Stimulated activated CD8-positive, alpha-beta memory T cell treated with anti-CD3 and anti-CD28 coated beads, Interleukin-15, amount 100 ng/mL, for 24 hours (primary cell): ENCODE results near the gene COLGALT1.
"Not testable (repeated sequence)": the region's sequence is repeated elsewhere in the genome, so short reads cannot be mapped to it uniquely, and the experiment has no call there.

ENCODE experiments used
- DNase-seq: peaks from one replicate; pipeline ENCODE4 v3.0.0-alpha.2; 2020; ENCODE audit warnings: low read depth

The COLGALT1 gene

DNA sequence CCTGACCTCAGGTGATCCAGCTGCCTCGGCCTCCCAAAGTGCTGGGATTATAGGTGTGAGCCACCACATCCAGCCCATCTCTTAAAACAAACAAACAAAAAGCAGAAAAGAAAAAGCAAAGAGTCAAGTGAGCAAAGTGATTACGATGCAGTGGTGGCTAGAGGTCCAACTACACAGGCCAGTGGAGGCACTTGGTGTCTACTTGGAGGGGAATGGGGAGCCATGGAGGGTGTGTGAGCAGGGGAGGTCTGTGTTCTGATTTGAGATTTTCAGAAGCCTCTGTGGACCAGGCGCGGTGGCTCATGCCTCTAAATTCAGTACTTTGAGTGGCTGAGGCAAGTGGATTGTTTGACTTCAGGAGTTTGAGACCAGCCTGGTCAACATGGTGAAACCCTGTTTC, 6.6 kb downstream of the COLGALT1 start:
- DNase-seq = no peak

DNA sequence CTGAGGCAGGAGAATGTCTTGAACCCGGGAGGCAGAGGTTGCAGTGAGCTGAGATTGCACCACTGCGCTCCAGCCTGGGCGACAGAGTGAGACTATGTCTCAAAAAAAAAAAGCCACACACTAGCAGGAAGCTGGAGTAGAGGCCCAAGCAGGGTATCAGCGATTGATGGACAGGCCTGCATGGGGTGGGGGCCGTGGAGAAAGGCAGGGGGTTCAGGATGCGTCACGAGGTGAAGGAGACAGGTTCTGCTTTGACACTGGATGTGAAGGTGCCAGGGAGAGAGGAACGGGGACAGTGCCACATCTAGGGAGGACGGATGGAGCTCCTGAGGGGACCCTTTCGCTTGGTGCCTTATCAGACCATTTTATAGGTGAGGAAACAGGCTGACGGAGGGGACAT, 7.1 kb downstream of the COLGALT1 start:
- no peak for DNase-seq

DNA sequence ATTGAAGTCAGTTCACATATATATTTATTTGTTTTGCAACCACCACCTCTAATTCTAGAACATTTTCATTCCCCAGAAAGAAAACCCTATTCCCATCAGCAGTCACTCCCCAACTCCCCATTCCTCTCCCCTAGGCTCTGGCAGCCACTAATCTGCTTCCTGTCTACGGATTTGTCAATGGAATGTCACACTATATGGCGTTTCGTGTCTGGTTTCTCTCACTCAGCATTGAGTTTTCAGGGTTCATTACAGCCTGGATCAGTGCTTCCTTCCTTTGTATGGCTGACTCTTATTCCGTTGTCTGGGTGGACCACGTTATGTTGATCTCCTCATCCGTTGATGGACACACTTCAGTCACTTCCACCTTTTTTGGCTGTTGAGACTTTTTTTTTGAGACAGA, 9.3 kb downstream of the COLGALT1 start:
- no peak for DNase-seq

DNA sequence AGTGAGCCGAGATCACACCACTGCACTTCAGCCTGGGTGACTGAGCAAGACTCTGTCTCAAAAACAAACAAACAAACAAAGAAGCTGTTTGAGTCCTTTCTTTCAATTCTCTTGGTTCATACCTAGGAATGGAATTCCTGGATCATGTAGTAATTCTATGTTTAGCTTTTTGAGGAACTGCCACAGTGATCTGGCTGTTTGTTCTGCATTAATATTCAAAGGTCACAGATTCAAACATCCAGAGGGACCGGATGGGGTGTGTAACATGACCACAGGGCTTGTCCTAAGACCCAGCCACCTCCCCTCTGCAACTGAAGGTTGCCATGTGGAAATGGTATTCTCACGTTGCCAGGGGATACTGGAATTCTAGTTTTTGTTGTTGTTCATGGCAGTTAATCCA, 10.2 kb downstream of the COLGALT1 start:
- DNase-seq = no peak

DNA sequence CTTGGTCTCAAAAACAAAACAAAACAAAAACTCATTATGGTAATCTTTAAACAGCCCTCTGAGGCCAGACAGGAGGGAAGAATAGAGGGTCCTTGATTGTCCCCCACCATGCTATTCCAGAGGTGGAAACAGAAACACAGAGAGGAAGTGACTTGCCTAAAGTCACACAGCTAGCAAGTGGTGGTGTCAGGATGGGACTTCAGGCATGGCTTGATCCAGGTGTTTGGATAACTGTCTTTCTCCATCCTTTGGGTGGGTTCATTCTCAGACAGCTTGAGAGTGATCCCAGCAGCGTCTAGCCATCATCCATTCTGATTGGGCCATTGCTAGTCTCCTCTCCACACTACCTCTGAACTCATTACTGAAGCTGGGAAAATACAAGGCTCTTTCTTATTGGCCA, 12.5 kb downstream of the COLGALT1 start:
- no peak for DNase-seq

DNA sequence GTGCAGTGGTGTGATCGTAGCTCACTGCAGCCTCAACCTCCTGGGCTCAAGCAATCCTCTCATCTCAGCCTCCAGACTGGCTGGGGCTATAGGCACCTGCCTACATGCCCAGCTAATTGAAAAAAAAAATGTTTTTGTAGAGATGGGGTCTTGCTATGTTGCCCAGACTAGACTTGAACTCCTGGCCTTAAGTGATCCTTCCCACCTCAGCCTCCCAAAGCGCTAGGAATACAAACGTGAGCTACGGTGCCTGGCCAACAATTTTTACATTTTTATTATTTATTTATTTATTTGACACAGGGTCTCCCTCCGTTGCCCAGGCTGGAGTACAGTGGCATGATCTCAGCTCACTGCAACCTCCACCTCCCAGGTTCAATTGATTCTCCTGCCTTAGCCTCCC, 14.8 kb downstream of the COLGALT1 start:
- DNase-seq = not testable (repeated sequence)

DNA sequence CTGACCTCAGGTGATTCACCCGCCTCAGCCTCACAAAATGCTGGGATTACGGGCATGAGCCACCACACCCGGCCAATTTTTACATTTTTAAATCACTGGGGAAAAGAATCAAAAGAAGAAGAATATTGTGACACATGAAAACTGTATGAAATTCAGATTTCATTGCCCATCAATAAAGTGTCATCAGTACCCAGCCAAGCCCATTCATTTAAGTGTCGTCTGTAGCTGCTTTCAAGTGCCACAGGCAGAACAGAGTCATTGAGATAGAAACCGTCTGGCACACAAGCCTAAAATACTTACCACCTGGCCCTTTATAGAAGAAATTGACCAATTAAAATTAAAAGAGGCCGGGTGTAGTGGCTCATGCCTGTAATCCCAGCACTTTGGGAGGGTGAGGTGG, 15.3 kb downstream of the COLGALT1 start:
- DNase-seq = no peak

DNA sequence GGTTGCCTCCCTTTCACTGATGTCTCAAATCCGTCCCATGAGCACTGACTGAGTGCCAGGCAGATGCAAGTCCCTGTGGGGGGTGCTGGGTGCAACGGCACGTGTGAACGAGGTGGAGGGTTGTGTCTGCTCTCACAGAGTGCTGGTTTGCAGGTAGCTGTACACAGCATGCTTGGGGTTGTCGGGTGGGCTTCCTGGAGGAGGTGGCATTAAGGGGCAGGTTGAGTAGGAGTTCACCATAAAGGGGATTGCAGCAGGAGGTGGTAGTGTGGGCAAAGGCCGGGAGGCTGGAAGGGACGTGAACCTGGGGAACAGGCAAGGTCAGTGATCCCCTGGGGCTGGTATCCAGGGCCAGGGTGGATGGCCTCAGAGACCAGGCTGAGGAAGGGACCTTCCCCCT, 17.2 kb downstream of the COLGALT1 start:
- no peak for DNase-seq

DNA sequence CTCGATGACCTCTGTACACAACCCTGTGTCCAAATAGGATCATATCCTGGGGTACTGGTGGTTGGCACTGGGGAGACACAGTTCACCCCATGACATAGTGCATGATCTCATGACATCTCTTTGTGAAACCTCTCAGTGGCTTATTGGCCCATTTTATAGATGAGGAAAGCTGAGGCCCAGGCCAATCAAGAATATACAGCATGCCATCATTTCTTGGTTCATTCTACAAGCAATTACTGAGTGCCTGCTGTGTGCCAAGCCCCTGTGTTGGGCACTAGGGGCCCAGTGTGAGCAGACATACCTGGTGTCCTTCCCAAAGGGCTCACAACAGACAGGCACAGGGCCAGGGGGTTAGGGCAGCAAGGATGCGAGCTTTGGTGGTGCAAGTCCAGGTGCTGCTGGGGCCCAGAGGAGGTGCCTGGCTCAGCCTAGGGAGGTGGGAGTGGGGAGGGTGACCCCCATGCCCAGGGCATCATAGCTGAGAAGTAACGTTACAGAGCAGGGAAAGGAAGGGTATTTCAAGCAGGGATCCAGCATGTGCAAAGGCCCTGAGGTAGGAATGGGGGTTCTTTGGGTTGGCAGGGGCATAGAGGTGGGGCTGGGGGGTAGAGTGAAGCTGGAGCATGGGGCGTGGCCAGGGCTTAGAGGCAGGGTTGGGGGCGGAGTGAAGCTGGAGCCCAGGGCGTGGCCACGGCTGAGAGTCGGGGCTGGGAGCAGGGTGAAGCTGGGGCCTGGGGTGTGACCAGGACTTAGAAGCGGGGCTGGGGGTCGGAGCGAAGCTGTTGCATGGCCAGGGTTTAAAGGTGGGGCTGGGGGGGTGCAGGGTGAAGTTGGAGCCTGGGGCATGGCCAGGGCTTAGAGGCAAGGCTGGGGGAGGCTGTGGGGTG, 20.7 kb downstream of the COLGALT1 start:
- DNase-seq = no peak

DNA sequence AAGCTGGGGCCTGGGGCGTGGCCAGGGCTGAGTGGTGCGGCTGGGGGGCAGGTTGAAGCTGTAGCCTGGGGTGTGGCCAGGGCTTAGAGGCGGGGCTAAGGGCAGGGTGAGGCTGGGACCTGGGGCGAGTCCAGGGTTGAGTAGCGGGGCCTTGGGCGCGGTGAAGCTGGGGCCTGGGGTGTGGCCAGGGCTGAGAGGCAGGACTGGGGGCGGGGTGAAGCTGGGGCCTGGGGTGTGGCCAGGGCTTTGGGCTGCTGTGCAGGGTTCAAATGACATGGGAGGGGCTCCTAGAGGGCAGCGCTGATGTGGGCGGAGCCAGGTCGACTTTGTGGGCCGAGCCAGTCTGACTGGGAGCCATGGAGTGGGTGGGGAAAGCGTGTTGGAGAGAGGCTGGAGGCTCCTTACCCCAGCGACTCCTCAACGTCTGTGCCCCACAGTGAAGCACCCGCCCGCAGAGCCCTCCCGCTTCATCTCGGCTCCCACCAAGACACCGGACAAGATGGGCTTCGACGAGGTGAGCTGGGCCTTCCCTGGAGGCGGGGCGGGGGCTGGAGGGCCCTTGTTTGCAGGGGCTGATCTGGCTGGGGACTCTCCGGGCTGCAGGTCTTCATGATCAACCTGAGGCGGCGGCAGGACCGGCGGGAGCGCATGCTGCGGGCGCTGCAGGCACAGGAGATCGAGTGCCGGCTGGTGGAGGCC, 21.5 kb downstream of the COLGALT1 start:
- DNase-seq = no peak

DNA sequence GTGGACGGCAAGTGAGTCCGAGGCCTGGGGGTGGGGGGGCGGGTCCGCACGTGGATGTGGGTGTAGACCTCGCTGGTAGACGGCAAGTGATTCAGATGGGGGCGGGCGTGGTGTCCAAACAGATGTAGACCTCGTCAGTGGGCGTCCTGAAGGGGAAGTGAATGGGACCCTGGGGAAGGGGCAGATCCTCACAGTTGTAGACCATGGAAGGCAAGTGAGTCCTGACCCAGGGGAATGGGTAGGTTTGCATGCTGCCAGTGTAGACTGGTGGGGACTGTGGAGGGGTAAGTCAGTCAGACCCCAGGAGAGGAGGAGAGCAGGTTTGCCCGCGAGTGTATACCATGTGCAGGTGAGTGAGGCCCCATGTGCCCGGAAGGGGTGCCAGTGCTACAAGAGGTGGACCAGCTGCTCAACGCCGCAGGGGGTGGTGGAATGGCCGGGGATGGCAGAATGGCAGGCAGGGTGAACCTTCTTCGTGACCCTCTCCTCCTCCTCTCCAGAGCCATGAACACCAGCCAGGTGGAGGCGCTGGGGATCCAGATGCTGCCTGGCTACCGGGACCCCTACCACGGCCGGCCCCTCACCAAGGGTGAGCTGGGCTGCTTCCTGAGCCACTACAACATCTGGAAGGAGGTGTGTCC, 22.1 kb downstream of the COLGALT1 start:
- DNase-seq = no peak

DNA sequence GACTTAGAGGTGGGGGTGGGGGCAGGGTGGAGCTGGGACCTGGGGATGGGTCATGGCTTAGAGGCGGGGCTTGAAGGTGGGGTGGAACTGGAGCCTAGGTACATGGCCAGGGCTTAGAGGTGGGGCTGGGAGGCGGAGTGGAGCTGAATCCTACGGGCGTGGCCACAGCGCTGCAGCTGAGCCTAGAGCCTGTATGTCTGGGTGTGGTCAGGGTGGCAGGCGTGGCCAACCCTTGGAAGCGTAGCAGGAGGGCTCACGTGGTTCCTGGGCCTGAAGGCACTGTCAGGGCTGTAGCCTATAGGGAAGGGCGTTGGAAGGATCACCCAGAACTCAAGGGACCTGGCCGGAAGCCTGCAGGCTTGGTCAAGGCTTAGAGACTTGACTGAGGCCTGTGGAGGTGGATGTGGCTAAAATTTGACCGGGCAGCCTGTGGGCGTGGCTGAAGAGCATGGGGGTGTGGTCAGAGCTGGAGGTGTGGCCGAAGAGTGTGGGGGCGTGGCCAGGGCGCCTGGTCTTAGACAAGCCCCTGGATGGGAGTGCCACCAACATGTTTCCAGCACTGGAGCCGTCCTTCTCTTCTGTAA, 24.3 kb downstream of the COLGALT1 start:
- DNase-seq = no peak

DNA sequence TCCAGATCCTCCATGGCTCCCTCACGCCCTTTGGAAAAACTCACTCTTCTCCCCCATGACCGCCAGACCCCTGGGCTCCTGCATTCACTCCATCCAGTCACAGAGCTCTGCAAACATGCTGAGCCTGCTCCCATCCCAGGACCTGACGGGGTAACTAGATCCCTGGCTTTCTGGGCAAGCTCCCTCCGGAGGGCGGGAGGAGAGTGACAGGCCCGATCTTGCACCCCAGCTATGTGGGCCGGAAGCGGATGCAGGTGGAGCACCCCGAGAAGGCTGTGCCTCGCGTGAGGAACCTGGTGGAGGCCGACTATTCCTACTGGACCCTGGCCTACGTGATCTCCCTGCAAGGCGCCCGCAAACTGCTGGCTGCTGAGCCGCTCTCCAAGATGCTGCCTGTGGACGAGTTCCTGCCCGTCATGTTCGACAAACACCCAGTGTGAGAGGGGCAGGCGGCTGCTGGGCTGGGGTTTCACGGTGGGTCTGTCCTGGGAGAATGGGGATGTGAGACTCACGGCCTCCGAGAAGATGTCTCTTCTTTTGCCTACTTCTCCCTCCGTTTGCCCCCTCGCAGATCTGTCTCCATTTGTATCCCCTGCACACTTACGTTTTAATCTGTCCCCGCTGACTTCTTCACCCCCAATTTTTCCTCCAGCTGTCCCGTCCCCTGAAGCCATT, 25.2 kb downstream of the COLGALT1 start:
- no peak for DNase-seq

DNA sequence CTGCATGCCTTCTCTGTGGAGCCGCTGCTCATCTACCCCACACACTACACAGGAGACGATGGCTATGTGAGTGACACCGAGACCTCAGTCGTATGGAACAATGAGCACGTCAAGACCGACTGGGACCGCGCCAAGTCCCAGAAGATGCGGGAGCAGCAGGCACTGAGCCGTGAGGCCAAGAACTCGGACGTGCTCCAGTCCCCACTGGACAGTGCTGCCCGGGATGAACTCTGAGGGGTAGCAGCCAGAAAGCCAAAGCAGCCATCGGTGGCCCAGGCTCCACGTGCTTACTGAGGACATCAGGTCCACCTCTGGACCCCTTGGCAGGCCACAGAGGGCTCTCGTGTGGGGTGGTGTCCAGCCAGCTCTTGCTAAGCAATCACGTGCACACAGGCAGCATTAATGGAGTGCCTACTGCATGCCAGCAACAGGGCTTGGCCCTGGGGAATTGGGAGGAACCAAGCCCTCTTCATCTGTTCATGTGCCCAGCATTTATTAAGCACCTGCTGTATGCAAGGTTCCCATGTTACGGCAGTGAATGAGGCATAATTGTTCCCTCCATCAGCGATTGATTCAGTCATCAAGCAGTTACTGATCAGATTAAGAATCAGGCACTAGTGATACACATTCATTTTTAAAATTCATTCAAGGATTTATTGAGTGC, 25.9 kb downstream of the COLGALT1 start:
- DNase-seq = no peak

DNA sequence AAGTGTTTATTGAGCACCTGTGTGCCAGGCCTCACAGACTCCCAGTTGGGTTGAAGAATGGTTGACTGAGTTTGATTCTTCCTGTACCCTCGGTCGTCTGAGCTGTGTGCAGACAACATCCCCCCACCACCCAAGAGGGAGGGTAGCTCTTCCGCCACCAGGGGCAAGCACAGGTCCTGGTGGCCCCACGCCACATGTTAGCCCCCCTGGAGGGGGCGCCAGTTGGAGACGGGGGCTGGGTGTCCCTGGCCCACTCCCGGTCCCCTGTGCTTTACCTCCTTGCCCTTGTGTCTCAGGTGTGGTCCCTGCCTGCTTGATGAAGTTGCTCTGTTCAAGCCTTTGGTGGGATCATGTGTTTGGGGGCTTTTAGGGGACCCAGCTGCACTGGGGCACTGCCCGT, 27.2 kb downstream of the COLGALT1 start:
- no peak for DNase-seq

DNA sequence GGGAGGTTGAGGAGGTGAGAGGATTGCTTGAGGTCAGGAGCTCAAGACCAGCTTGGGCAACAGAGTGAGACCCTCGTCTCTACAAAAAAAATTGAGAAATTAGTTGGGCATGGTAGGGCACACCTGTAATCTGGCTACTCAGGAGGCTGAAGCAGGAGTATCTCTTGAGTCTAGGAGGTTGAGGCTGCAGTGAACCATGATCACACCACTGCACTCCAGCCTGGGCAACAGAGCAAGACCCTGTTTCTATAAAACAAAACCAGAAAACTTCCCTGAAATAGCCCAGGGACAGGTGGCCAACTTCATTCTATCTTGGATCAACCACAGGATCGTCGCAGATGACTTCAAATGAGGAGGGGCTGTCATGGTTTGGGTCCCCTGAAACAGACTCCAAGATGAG, 28.7 kb downstream of the COLGALT1 start:
- DNase-seq = no peak

DNA sequence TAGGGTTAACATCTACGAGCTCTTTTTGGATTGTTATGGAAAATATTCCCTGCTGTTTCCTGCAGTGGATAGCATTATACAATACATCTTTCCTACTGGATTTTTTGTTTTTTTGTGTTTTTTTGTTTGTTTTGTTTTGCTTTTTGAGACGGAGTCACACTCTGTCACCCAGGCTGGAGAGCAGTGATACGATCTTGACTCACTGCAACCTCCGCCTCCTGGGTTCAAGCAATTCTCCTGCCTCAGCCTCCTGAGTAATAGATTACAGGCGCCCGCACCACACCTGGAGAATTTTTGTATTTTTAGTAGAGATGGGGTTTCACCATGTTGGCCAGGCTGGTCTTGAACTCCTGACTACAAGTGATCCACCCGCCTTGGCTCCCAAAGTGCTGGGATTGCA, 29.9 kb downstream of the COLGALT1 start:
- DNase-seq = not testable (repeated sequence)

DNA sequence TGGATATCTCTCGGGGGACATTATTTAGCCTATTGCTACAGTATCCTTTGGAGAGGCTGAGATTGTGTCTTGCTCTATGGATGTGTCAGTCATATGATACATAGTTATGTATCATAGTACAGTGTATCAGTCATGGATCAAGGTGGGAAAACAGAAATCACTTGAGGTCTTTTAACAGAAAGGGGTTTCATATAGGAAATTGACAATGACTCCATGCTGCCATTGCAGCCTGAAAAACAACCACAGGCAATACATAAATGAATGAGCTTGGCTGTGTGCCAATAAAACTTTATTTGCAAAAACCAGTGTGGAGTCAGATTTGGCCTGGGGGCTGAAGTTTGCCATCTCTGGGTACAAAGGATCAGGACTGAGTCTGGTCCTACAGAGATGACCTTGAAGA, 35.4 kb downstream of the COLGALT1 start:
- no peak for DNase-seq

DNA sequence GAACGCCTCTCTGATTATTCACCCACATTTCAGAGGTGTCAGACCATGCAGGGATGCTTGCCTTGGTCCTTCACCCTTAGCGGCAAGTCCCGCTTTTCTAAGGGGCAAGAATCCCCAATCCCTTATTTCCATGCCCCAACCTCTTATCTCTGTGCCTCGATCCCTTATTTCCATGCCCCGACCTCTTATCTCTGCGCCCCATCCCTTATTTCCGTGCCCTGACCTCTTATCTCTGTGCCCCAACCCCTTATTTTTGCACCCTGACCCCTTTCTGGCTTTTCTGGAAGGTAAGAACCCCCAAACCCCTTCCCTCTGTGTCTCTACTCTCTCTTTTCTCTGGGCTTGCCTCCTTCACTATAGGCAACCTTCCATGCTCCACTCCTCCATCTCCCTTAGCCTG, 38.8 kb downstream of the COLGALT1 start:
- not testable (repeated sequence) for DNase-seq

DNA sequence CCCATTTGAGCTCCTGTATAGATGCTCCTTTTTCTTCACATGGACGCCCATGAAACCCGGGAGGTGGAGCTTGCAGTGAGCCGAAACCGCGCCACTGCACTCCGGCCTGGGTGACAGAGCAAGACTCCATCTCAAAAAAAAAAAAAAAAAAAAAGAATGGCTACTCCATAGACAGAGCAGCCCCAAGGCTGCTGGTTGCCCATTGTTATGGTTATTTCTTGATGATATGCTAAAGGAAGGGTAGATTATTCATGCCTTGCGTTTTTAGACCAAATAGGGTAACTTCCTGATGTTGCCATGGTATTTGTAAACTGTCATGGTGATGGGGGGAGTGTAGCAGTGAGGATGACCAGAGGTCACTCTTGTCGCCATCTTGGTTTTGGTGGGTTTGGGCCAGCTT, 42.6 kb downstream of the COLGALT1 start:
- DNase-seq = not testable (repeated sequence)

DNA sequence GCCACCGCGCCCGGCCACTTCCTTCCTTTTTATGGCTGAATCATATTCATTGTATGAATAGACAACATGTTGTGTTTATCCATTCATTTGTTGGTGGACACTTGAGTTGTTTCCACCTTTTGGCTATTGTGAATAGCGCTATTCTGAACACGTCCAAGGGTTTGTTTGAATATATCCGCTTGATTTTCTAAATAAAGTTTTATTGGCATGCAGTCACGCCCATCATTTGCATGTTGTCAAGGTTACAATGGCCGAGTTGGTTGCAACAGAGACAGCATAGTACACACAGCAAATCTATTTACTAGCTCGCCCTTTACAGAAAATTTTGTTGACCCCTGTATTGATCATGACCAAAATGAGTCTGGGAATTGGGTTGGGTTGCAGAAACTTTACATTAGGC, 43.5 kb downstream of the COLGALT1 start:
- DNase-seq = no peak

DNA sequence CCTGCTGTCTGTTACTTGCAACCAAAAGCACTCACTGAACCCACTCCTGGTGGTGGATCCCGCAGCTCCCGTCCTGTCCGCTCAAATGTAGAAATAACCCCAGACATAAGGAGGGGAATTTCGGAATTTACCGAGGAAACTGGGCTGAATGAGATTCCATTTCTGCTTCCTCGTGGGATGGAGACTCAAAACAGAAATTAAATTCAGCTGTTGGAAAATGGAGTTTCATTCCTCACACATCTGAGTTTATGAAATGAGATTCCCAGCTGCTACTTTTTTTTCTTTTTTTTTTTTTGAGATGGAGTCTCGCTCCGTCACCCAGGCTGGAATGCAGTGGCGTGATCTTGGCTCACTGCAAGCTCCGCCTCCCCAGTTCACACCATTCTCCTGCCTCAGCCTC, 44.3 kb downstream of the COLGALT1 start:
- DNase-seq = no peak
